Activated CD8-positive, alpha-beta memory T cell treated with anti-CD3 and anti-CD28 coated beads, Interleukin-2, amount 50 U/mL, for 1 hour (primary cell): ENCODE measurements around the gene KBTBD3.
"Not testable (repeated sequence)": the region's sequence is repeated elsewhere in the genome, so short reads cannot be mapped to it uniquely, and the experiment has no call there.

Source experiments
- DNase-seq: peaks from one replicate; pipeline ENCODE4 v3.0.0-alpha.2; 2020; ENCODE audit errors: extremely low read depth

KBTBD3 gene

DNA sequence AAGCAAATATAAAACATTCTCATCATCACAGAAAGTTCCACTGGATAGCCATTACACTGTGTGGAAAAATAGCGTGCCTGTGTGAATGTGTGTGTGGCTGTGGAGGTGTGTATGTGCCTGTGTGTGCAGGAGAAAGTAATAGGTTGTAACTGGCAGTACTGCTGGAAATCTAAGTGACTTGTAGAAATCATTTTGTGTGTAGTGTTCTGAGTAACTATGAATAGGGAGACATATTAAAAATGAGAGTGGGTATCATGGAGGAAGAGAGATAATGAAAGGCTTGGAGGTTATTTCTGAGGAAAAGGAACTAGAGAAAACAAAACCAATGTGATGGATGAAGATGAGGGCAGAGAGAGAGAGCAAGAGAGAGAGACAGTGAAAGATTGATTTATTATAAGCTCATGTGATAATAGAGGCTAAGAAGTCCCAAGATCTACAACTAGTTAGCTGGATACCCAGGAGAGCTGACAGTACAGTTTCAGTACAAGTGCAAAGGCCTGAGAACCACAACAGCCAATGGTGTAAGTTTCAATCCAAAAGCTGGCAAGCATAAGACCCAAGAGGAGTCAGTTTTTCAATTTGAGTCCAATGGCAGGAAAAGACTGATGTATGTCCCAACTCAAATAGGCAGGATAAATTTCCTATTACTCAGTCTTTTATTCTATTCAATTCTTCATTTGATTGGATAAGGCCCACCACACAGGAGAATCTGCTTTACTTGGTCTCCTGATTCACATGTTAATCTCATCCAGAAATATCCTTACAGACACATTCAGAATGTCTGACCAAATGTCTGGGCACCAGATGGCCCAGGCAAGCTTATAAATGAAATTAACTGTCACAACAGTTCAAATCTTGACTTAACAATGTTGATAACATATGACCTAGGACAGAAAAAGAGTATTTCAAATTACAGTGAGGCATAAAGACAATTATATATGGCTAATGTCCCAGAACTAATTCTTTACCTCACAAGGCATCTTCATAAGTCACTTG lies 14.9 kb downstream of the KBTBD3 start:
- no peak for DNase-seq

DNA sequence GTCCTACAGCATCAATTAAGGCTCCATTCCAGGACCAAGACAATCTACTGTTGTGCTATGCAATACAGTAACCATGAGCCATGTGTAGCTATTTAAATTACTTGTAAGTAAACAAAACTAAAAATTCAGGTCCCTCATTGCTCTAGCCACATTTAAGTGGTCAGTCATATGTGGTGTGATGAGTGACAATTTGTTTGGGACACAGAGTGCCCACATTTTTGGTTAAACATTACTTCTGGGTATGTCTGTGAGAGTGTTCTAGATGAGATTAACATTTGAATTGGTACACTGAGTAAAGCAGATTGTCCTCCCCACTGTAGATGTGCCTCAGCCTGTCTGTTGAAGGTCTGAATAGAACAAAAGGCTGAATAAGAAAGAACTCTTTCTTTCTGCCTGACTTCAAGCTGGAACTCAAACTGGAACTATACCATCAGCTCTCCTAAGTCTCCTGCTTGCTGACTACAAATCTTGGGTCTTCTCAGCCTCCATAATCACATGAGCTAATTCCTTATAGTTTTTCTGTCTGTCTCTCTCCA lies 15.8 kb downstream of the KBTBD3 start:
- no peak for DNase-seq

GRCh38 chr11:106059617-106060016 lies 17.5 kb downstream of the KBTBD3 start:
- no peak for DNase-seq

GRCh38 chr11:106058377-106058776 lies 18.8 kb downstream of the KBTBD3 start:
- DNase-seq = not testable (repeated sequence)

DNA sequence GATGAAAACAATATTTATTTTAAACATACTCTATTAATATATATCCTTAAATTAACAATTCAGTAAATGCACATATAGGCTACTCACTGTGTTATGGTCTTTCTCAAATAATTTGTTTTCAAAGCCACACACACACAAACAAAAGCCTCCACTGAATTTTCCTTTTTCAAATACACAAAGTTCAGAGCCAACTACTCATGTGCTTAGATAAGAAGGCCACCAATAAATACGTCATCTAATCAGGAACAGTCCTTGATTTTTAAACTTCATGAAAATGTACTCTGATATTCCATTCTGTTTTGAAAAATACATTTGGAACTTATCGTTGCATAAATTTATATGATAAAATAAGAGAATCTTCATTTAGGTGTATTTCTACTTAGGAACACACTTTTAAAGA lies 26.0 kb downstream of the KBTBD3 start:
- DNase-seq = no peak

DNA sequence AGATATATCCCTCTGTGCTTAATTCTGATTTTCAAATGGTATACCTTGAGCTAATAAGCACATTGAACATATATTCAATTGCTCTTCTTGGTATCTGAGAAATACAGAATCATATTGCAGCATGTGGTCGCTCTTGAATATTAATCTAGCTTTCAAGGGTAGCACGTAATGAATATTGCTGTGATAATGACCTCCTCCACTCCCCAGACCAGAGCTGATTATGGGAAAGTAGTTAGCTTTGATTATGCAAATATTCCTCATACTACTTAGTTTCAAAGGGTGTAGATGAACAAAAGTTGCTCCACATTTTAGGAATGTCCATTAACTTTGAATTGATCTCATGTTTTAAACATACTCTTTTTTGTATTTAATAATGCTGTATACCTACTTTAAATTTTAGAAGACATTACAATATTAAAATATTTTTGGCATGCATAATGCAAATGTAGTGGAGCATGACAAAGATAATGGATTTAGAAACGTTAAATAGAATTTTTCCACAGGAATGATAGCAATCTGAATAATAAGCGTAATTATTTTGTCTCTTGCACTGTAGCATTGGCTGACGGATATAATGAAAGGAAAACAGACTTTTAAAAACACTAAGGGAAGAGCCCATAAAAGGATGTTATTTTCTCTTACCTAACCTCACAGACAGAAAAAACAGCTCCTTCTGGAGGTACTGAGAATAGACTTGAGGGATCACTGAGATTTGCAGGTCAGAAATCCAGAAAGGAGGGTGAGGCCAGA lies 27.2 kb downstream of the KBTBD3 start:
- no peak for DNase-seq

GRCh38 chr11:106047631-106048030 lies 29.5 kb downstream of the KBTBD3 start:
- no peak for DNase-seq

DNA sequence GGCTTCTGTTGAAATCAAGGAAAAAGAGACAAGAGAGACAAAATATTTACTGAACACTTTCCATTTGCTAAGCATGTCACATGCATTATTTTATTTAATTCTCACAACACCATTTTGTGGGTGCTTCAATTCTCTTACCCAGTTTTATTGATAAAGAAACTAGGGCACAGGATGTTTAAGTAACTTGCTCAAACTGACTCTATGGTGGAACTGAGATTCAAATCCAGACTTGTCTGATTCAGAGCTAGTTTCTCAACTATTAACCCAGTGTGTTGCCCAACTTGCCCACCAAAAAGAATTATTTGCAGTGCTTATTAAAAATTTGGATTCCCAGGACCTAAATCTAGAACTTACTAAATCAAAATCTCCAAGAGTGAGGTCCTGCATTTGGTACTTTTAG lies 33.6 kb downstream of the KBTBD3 start:
- no peak for DNase-seq

GRCh38 chr11:106032861-106033260 lies 44.3 kb downstream of the KBTBD3 start:
- DNase-seq = no peak

GRCh38 chr11:106031936-106032335 lies 45.2 kb downstream of the KBTBD3 start:
- DNase-seq = no peak

GRCh38 chr11:106031202-106031810 lies 45.8 kb downstream of the KBTBD3 start:
- no peak for DNase-seq

DNA sequence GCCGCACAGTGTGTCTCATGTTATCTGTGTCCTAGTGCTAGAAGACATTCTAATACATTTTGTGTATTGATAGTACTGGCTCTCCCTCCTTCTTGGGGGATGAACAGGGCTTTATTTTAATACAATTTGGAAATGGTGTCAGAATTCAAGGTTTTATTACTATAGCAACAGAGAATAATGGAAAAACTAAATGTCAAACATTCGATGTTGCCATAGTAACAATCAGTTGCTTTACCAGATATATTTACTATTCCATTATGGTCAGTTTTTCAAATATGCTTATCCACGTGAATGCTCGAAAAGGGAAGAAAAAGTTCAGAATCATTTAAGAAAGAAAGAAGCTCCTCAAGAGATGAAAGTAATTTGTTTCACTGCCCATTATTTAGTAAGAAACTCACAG lies 46.5 kb downstream of the KBTBD3 start:
- DNase-seq = no peak

GRCh38 chr11:106022795-106023275 lies 54.3 kb downstream of the KBTBD3 start:
- no peak for DNase-seq

GRCh38 chr11:106021967-106022794 lies 55.0 kb downstream of the KBTBD3 start, which contains the start of gene MSANTD4:
Gene MSANTD4, minus strand, starts transcription at chr11:106022240. Its CDS starts 11,323 bp downstream, at chr11:106010917.
- peak; percentile 92 for DNase-seq

DNA sequence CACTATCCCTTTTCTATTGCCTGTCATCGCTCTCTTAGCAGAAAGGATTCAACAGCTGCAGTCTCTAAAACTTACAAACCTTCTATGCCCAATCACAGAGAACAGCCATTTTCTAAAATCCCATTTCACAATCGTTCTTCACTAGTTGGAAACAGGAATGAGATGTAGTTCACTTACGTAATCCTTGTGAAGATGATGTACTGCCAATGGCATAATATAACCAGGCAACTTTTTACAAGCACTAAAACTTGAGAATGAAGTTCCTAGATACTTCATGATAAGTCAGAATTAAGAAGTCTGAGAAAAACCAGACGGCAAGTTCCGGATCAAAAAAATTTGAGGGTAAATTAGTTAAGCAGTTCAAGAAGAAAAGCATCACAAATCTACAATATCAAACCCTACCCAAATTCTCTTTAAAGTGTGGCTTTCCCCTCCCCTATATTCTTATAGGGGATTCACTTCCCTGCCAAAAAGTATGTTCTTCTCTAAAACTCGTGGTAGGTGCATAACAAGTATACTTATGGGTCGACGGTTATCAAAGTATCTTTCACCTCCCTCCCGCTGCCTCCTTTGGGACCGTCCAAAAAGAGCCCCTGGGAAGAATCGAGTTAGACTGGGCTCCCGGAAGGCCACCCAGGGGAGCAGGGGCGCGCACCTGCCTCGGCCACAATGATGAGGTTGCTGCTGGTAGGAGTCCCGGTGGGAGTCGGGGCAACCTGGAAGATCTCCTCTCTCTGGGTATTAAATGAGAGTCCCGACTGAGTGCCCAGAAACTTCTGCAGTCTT lies 55.8 kb downstream of the KBTBD3 start:
- no peak for DNase-seq

DNA sequence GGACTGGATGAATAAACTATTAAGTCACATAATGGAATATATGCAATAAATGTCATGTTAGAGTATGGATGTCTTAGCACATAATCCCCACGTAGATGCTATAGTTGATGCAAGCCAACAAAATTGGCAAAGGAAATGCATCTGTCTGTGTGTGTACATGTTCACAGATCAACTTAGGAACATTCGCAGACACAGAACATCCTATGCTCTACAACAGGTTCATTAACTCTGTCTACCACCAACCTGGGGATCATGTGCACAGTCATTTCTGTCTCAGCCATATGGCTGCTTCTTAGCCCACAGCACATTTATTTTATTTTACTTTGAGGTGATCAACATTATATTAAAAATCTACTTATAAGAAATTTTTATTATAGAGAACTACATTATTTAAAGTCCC lies 60.1 kb downstream of the KBTBD3 start:
- DNase-seq = no peak

DNA sequence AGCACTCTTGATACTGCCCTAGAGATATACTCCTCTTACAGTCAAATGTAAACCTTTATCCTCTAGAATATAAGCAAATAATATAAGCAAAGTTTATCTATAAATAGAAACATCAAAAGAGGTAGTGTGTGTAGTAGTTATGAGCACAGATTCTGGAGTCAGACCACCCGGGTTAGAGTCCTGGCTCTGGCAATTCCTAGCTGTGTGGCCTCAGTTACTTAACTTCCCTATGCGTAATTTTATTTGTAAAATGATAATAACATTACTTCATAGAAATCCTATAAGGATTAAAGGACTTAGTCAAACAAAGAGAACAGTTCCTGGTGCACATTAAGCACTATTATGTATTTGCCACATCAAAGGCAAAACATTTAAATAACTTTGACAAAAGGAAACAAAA lies 62.1 kb downstream of the KBTBD3 start:
- no peak for DNase-seq

- DNase-seq = no peak
Observed at GRCh38 chr11:106014620-106015019, 62.5 kb downstream of the KBTBD3 start.

DNA sequence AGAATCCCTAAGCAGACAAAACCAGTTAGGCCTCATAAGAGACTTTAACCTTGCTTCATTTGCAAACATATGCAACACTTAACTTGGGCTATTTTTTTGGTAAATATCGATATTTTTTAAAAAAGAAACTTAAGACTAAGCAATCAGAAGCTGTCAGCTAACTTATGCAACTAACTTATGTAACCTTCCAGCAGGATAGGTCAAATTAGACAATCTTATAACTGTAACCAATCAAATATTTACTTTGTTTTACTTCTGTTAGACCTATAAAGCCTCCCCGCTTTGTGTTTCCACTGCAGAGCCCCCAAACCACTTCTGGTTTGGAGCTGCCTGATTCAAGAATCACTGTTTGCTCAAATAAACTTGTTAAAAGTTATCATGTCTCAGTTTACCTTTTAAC lies 63.1 kb downstream of the KBTBD3 start:
- DNase-seq = no peak

DNA sequence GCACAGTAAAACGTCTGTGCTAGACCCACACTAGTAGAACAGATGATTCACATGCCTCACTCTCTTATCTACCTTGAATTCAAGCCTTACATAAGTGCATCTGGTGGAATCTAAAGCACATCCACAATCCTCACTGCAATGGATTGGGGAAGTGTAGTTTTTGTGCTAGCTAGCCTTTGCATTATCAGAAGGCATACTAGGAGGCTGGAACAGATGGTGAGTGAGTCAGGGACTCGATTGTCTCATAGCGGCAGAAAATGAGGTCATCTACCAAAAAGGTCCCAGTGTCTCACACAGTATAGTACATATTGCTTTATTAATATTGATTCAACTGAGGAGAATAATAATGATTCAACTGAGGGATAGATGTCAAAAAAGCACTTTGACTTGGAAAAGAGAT lies 64.4 kb downstream of the KBTBD3 start:
- DNase-seq = no peak
